Measurements from ENCODE around the gene CWF19L2. TPM values are rescaled to one million over a fixed set of nuclear protein-coding genes. Genes with fewer than 3 reads are reported as not detected.
"Not testable (repeated sequence)": the region's sequence is repeated elsewhere in the genome, so short reads cannot be mapped to it uniquely, and the experiment has no call there.

The CWF19L2 gene
- total and polyA plus RNA-seq, 11 donors, result 4.1 to 8.4 (median 7.5) TPM

- no peak overlapping the region for H3K4me3 ChIP-seq
- 95 to 98% (median 97%) methylated on average over 1 of the region's 1 CpG for WGBS, 4 donors
- DNase-seq (no peak), ATAC-seq (no peak)
- H3K36me3 ChIP-seq, result peaks cover 0 to 60% (median 25%) of the 10 kb centered on the region in 9 donors
- no peaks in the 10 kb centered on the region for H3K4me1 ChIP-seq
- no peak for TF ChIP-seq CTCF (IDR thresholded peaks at IDR 0.05)
- no peak for TF ChIP-seq POLR2A (IDR thresholded peaks at IDR 0.05)
- H3K9me3 ChIP-seq, result no peaks in the 10 kb centered on the region
- H3K27me3 ChIP-seq, result no peaks in the 10 kb centered on the region
- H3K27ac ChIP-seq, result no peak overlapping the region
- intact Hi-C loops (cut with DNase I), result no loop called here
These were observed 48.8 kb downstream of the CWF19L2 start for GRCh38 chr11:107408762-107409211.

GRCh38 chr11:107405260-107405659 is 52.4 kb downstream of the CWF19L2 start:
- ATAC-seq, result no peak
- 86 to 95% (median 93%) methylated on average over 1 of the region's 1 CpG for WGBS, 4 donors
- Histone ChIP-seq H3K27ac (no peak overlapping the region), H3K4me3 (no peak overlapping the region), H3K4me1 (no peaks in the 10 kb centered on the region), H3K36me3 (peaks cover 0 to 38% (median 17%) of the 10 kb centered on the region in 9 donors), H3K27me3 (no peaks in the 10 kb centered on the region), H3K9me3 (peaks cover 0 to 19% (median 0%) of the 10 kb centered on the region in 12 donors)
- TF ChIP-seq CTCF (IDR thresholded peaks at IDR 0.05) (no peak), POLR2A (IDR thresholded peaks at IDR 0.05) (no peak)
- no peak for DNase-seq
- intact Hi-C loops (cut with DNase I), result no loop called here

- Histone ChIP-seq H3K36me3 (peaks cover 0 to 31% (median 6%) of the 10 kb centered on the region in 9 donors), H3K9me3 (peaks cover 0 to 38% (median 0%) of the 10 kb centered on the region in 12 donors)
- H3K27ac ChIP-seq; H3K4me1 ChIP-seq; H3K27me3 ChIP-seq; intact Hi-C loops (cut with DNase I); DNase-seq; H3K4me3 ChIP-seq; ATAC-seq: not testable (repeated sequence)
- WGBS, 4 donors, result 76 to 86% (median 82%) methylated on average over 2 of the region's 2 CpGs
These were observed 56.5 kb downstream of the CWF19L2 start for GRCh38 chr11:107401131-107401530.

- no peak for ATAC-seq
- WGBS, 4 donors, result 85 to 94% (median 88%) methylated on average over 4 of the region's 4 CpGs
These were observed 60.3 kb downstream of the CWF19L2 start for GRCh38 chr11:107397357-107397756.

More at GRCh38 chr11:107397357-107397756, 60.3 kb downstream of the CWF19L2 start:
- peaks cover 0 to 31% (median 0%) of the 10 kb centered on the region in 12 donors for H3K9me3 ChIP-seq
- no peaks in the 10 kb centered on the region for H3K27me3 ChIP-seq
- H3K27ac ChIP-seq, result no peak overlapping the region
- DNase-seq, result no peak
- no peak for TF ChIP-seq CTCF (IDR thresholded peaks at IDR 0.05)
- no peak for TF ChIP-seq POLR2A (IDR thresholded peaks at IDR 0.05)
- H3K4me1 ChIP-seq, result peaks cover 0 to 6% (median 0%) of the 10 kb centered on the region in 12 donors
- intact Hi-C loops (cut with DNase I), result no loop called here
- H3K36me3 ChIP-seq, result peaks cover 0 to 21% (median 7%) of the 10 kb centered on the region in 9 donors
- H3K4me3 ChIP-seq, result no peak overlapping the region

All from heart left ventricle (tissue), 16 donors.